HG03521 (cell line): ENCODE results near the gene OLAH.
"Not testable (repeated sequence)": the region's sequence is repeated elsewhere in the genome, so short reads cannot be mapped to it uniquely, and the experiment has no call there.

Source experiments
- ATAC-seq: cut with Tn5 transposase; IDR thresholded peaks from one replicate; pipeline ENCODE4 v1.9.1; 2021; ENCODE audit warnings: mild to moderate bottlenecking, moderate library complexity; ENCODE audit not compliant: unreplicated experiment

OLAH gene

DNA sequence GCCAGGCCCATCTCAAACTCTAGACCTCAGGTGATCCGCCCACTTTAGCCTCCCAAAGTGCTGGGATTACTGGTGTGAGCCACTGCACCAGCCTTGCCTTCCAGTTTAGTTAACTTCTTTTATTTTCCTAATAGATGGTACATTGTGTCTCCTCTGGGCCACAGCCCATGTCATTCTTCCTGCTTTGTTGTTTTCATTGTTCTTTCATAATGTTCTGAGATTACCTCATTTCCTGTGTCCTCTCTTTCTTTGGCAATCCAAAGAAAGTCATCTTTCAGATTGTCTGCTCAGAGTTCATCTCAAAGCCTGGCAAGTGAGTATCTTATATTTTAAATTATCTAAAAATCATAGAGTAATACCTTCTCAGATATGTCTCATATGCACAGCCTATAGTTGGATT, at the start of gene OLAH:
TSS of gene OLAH (plus strand) at position 270 of the 400 bp plus-strand sequence. CDS start 3,346 bp downstream, outside the sequence.
- ATAC-seq: no peak

DNA sequence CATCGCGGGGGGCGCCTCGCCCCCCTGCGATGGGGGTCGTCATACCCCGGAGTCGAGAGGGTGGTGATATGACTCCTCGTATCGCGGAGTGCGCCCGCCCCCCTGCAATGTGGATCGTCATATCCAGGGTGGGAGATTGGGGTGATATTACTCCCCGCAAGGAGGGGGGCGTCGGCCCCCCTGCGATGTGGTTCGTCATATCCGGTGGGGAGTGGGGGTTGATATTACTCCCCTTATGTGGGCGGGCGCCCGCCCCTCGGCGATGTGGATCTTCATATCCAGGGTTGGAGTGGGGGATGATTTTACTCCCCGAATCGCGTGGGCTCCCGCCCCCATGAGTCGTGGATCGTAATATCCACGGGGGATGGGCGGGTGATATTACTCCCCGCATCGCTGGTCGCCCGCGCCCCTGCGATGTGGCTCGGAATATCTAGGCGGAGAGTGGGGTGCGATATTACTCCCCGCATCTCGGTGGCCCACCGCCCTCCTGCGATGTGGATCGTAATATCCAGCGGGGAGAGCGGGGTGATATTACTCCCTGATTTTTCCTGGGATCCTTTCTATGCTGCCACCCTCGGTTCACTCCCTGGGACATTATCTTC, 47.7 kb upstream of the OLAH start:
- no peak for ATAC-seq

DNA sequence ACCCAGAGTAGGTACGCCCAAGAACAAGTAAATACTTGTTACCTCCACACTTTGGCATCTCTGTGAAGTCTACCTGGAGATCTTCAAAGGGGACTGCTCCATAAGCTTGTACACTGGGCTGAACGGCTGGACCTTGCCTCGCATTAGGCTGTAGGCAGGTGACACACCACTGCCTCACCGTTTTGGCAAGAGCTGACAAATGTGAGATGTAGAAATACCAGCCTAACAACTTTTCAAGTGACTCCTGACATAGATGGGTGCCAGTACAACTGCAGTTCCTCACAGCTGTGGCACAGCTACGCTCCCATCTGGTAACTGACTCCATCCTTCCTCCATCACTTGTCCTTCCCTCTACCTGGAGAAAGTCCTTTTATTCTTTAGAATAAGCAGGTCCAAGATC, 30.2 kb upstream of the OLAH start:
- not testable (repeated sequence) for ATAC-seq

DNA sequence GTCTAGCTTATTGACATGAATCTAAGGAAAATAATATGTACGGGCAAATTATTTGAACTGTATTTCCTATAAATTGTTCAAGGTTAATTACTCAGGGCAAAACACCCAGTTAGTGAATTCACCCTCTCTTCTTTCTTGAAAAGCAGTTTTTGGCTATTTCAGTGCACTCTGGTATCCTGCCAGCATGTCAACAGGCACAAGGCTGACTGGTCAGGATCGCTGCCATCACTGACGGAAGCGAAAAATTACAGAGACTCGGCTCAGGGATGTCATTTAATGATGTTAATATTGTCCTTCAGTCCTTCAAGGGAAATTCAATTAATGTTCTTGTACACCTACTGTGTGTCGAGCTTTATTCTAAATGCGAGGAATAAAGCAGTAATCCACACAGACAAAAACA, 28.3 kb upstream of the OLAH start:
- ATAC-seq: no peak

DNA sequence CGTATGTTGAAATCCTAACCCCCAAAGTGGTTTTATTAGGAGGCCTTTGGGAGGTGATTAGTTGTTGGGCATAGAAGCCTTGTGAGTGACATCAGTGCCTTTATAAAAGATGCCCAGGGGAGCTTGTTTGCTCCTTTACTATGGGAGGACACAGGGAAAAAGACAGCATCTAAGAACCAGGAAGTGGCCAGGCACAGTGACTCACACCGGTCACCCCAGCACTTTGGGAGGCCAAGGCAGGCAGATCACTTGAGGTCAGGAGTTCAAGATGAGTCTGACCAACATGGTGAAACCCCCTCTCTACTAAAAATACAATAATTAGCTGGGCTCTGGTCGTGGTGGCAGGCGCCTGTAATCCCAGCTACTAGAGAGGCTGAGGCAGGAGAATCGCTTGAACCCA, 22.8 kb upstream of the OLAH start:
- not testable (repeated sequence) for ATAC-seq

DNA sequence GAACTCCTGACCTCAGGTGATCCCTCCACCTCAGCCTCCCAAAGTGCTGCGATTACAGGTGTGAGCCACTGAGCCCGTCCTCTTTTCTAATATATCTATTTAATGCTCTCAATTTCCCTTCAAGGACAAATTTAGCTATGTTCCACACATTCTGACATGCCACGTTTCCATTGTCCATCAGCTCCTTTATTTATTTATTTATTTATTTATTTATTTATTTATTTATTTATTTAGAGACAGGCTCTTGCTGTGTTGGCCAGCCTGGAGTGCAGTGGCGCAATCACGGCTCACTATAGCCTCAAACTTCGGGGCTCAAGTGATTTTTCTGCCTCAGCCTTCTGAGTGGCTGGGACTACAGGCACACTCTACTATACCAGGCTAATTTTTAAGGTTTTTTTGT, 20.7 kb upstream of the OLAH start:
- ATAC-seq: not testable (repeated sequence)

DNA sequence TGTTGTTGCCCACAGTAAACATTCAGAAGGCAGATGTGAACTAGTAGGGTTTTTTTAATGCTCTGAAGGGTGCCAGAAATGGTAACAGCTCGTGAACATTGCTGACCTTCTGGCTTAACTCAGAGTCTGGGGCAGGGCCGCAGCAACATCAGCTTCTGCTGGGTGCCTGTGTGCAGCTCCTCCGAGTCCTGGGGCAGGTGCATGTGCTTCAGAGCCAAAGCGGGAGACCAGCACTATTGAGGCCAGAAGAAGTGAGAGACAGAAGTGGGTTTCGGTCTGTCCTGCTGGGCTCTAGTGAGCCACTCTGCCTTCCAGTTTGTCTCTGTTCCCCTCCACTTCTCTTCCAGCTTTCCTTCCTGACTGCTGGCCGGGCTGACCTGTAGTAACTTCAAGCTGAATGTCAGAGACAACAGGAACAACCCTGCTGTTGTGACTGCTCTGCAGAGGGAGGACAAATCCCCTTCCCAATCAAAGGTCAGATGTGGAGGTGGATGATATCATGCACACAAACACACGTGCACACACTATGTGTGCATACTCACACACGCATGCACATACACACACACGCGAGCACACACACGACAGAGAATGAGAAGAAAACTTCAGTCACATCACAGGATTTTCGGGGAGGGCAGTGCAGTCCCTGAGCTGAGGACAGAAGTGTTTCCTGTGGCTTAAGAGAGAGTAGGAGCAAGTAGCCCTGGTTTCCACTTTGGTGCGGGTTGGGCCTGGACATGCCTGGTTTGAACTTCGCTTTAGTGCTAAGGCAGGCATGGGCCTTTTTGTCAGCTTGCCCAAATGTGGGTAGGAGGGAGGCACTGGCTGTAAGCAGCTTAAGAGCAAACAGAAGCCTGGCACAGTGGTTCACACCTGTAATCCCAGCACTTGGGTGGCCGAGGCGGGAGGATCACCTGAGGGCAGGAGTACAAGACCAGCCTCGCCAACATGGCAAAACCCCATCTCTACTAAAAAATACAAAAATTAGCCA, 19.4 kb upstream of the OLAH start:
- ATAC-seq: peak; percentile 81

DNA sequence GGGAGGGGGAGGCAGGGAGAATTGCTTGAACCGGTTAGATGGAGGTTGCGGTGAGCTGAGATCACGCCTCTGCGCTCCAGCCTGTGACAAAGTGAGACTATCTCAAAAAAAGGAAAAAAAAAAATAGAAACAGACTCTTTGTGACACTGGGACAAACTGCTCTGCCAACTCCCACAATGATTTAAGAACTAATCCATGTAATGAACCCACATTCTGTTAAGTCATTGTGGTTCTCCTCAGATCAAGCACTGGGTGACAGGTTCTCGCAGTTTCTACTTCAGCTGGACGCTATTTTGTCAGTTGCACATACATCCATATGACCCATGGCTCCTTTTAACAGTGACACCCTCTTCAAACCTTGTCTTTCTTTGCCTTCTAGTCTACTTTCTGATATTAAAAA, 18.7 kb upstream of the OLAH start:
- not testable (repeated sequence) for ATAC-seq

DNA sequence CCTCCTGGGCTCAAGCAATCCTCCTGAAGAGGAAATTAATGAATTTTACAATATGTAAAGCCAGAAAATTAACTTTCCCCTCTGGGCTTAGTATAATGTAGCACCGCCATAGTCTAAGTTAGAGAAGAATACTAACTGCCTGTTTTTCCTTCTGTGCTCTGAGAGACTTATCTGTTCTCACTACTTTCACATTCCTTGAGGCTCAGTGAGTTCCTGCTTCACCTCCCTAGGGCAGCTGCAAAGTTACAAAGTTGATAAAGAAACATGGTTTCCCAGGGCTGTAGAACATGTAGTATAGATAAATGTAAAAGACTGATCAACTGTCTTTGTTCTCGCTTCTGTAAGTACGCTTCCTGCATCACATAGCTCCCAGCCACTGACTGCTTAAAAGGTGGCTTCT, 16.0 kb upstream of the OLAH start:
- no peak for ATAC-seq

DNA sequence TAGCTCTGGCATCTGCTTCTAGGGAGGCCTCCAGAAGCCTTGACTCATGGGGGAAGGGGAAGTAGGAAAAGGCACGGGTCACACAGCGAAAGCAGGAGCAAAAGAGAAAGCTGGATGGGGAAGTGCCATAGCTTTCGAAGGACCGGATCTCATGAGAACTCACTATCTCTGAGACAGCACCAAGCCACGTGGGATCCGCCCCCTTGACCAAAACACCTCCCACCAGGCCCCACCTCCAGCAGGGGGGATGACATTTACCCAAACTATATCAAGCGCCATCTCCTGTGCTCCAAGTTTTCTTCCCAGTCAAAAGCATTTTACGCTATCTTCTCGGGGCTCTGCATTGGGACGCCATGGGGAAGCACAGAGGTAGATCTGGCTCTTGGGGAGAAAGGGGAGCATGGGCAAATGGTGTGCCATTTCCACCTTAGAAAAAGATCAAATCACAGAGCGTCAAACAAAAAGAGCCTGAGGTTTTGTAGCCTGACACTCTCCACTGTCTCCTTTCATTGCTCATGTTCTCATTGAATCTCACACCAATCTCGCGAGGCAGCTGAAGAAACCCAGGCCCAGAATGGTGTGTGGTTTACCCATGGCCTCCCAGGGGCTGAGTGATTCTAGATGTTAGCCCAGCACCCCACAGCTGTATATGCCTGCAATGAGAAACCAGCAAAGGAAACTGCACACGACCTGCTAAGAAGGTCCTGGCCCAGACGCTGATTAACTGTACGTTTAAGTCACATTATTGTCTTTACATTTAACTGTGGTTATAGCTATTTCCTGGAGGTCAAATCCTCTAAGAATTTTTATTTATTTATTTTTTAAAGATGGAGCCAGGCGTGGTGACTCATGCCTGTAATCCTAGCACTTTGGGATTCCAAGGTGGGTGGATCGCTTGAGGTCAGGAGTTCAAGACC, 8.1 kb upstream of the OLAH start:
- ATAC-seq: no peak

DNA sequence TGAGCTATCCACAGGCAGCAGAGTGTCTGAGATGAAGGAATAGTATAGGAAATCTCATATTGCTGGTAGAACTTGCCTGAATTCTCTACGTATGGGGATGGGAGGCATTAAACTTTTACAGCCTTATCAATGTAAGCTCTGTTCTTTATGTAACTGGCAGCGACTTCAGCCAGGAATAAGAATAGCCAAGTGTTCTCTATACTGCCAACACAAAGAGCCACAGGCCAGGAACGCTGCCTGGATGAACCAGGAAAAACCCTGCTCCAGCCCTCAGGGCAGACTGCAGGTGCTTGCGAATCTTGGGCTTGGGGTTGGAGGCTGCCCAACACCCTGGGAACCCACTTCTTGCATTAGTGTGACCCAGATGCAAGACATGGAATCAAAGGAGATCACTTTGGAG, 6.1 kb upstream of the OLAH start:
- no peak for ATAC-seq

DNA sequence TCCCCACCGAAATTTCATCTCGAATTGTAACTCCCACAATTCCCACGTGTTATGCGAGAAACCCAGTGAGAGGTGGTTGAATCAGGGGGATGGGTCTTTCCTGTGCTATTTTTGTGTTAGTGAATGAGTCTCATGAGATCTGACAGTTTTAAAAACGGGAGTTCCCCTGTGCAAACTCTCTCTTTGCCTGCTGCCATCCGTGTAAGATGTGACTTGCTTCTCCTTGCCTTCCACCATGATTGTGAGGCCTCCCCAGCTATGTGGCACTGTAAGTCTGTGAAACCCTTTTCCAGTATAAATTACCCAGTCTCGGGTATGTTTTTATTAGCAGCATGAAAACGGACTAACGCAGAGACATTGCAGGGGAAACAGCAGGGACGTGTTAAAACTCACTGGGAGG, 5.3 kb upstream of the OLAH start:
- ATAC-seq: no peak

DNA sequence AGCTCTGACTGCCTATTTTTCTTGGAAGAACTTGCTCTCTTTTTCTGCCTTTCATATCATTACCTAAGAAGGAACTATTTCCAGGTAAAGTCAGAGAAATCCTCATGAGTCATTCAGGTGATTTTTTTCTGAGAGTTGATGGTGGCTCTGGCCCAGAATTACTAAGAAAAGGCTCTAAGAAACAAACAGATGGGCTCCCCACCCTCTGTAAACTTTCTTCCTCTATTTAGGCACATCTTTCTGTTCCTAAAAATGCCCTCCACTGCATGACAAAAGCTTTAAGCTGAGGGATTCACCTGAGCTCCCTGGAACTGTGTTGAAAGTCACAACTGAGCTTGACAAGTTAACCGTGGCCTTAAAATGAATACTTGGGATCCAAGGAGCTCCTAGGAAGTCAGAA, 1.6 kb downstream of the OLAH start:
- ATAC-seq: no peak

DNA sequence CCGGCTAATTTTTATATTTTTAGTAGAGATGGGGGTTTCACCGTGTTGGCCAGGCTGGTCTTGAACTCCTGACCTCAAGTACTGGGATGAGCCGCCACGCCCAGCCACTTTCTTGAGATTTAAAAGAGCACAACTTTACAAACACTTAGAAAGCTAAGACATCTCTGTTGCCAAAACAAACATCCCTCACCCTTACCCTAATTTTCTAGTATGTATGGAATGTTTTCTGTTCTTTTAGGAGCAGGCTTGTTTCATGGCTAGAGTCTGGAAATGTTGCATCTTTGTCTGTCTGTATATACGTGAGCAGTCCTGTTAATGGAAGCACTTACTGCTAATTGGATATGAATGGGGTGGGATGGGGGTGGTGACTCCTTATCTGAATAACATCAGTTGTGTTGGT, 2.9 kb downstream of the OLAH start:
- no peak for ATAC-seq

DNA sequence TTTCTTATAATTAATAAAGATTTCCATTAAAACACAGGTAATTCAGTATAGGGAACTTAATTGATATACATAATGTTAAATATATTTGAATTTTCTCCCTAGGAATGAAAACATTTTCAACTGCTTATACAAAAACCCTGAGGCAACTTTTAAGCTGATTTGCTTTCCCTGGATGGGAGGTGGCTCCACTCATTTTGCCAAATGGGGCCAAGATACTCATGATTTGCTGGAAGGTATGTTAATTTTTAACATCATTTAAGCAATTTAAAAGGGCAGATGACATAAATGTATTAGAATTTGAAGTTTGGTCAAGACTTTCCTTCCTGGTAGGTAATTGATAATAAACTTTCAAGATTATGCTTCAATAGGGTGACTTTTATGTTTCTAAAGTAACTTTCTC, 5.8 kb downstream of the OLAH start:
- ATAC-seq: no peak

DNA sequence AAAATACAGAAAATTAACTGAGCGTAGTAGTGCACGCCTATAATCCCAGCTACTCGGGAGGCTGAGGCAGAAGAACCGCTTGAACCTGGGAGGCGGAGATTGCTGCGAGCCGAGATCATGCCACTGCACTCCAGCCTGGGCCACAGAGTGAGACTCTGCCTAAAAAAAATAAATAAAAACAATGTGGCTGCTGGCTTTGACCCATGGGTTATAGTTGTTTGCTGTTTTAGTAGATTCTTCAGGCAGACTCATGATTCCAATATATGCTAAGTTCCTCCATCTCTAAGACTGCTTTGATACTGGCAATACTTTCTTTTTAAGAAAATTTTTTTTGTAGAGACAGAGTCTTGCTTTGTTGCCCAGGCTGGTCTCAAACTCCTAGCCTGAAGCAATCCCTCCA, 8.4 kb downstream of the OLAH start:
- ATAC-seq: no peak

DNA sequence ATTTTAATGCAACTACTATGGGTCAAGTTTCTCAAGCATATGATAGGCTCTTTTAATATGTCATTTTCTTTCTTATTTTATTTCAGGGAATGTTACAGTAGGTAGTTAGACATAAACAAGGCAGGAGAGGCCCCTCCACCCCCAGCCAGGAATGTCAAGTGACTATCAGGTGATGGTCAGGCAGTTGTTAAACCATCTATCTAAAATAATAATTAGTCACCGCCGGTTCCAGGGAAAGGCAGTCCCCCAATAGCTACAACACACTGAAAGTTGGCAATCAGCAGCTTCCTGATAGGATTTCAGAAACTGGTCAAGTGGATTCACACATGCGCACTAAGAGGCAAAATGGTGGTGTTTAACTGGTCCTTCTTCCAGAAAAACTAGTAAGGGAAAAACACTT, 9.3 kb downstream of the OLAH start:
- ATAC-seq: no peak

DNA sequence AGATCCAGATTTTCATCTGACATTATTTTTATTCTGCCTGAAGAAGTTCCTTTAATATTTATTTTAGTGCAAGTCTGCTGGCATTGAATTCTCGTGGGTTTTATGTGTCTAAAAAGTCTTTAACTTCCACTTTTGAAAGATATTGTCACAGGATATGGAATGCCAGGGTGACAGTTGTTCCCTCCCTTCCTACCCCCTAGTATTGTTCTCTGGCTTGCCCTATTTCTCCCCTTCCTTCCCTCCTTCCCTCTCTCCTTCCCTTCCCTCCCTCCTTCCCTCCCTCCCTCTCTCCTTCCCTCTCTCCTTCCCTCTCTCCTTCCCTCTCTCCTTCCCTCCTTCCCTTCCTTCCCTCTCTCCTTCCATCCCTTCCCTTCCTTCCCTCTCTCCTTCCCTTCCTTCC, 14.9 kb downstream of the OLAH start:
- no peak for ATAC-seq

DNA sequence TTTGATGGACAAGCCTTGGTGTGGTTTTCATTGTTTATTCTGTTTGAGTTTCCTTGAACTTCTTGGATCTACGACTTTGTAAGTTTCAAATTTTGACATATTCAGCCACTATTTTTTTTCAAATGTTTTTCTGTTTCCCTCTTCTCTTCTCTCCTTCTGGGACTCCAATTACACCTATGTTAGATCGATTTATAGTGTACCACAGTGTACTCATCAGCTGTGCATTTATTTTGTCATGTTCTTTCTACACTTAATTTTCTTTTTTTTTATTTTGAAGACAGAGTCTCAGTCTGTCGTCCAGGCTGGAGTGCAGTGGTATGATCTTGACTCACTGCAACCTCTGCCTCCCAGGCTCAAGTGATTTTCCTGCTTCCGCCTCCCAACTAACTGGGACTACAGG, 16.2 kb downstream of the OLAH start:
- ATAC-seq: no peak

DNA sequence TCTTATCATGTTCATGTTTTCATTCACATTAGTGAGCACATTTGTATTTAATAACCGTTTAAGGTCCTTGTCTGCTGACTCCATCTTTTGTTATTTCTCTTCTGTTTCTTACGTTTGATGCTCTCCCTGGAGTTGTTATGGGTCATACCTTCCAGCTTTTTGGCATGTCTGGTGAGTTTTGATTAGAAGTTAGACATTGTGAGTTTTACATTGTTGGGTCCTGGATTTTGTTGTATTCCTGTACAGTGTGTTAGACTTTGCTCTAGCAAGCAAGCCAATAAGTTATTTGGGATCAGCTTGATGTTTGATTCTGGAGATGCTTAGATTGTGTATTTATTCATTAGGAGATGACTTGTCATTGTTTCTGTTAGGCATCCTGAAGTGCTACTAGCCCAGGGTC, 16.9 kb downstream of the OLAH start:
- no peak for ATAC-seq

DNA sequence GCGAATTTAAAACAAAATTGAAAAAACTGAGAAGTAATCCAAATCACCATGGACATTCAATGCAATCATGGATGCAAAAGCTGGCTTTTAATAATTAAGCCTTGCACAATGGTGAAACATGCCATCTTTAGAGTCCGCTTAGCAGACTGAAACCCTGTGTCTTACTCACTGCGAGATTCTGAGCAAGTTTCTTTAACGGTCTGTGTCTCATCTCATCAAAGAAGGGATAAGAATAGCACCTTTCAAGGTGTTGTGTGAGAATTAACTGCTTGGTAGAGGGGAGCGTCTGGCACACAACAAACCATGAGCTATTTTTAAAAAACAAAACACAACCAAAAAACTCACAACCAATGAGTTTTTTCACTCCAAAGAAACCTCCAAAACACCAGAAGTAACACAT, 23.4 kb downstream of the OLAH start:
- ATAC-seq: no peak
